Liver (tissue), 9 donors: ENCODE data around the gene FOXK1. TPM values are rescaled to one million over a fixed set of nuclear protein-coding genes. Genes with fewer than 3 reads are reported as not detected.

Source experiments
- DNase-seq: peaks from one replicate; pipeline ENCODE4 v3.0.0-alpha.2; 2017; ENCODE audit warnings: low spot score
- H3K27ac ChIP-seq, 2 donors: one replicate each; pipeline ENCODE4 v1.7.0; 2013; ENCODE audit warnings: inconsistent platforms in 2 of 2, low read length in 2 of 2, control low read depth in 1 of 2, low read depth in 1 of 2, mild to moderate bottlenecking in 1 of 2
- H3K27me3 ChIP-seq, 4 donors: one replicate each; pipeline versions ENCODE4 v1.6.1 to v1.7.0; 2013; ENCODE audit warnings: low read length in 3 of 4, inconsistent platforms in 1 of 4, mild to moderate bottlenecking in 1 of 4, moderate library complexity in 1 of 4; ENCODE audit not compliant: control insufficient read depth in 4 of 4, insufficient read depth in 4 of 4
- H3K36me3 ChIP-seq, 4 donors: one replicate each; pipeline versions ENCODE4 v1.6.1 to v1.7.0; 2013; ENCODE audit warnings: low read length in 3 of 4, mild to moderate bottlenecking in 3 of 4, low read depth in 1 of 4, moderate library complexity in 1 of 4; ENCODE audit not compliant: control insufficient read depth in 4 of 4, insufficient read depth in 3 of 4
- H3K4me1 ChIP-seq, 4 donors: one replicate each; pipeline versions ENCODE4 v1.6.1 to v1.7.0; 2013; ENCODE audit warnings: low read length in 3 of 4, mild to moderate bottlenecking in 3 of 4, moderate library complexity in 1 of 4; ENCODE audit not compliant: control insufficient read depth in 4 of 4, insufficient read depth in 4 of 4
- H3K4me3 ChIP-seq, 3 donors: one replicate each; pipeline versions ENCODE4 v1.6.1 to v1.7.0; 2013; ENCODE audit warnings: low read length in 3 of 3, control low read depth in 1 of 3, low read depth in 1 of 3, mild to moderate bottlenecking in 1 of 3
- H3K9ac ChIP-seq, 2 donors: one replicate each; pipeline ENCODE4 v1.7.0; 2013; ENCODE audit warnings: low read length in 2 of 2, mild to moderate bottlenecking in 2 of 2, moderate library complexity in 2 of 2, control low read depth in 1 of 2, low read depth in 1 of 2
- H3K9me3 ChIP-seq, 4 donors: one replicate each; pipeline versions ENCODE4 v1.6.1 to v1.7.0; 2013; ENCODE audit warnings: low read length in 3 of 4; ENCODE audit not compliant: control insufficient read depth in 4 of 4
- ATF3 ChIP-seq: IDR thresholded peaks from 2 replicates; pipeline ENCODE4 v1.6.1; 2016; ENCODE audit warnings: antibody characterized with exemption
- EGR1 ChIP-seq, 2 donors: IDR thresholded peaks; 2 replicates each; pipeline ENCODE4 v1.6.1; 2016 to 2018; ENCODE audit warnings: antibody characterized with exemption in 2 of 2, low read depth in 2 of 2
- FOXA1 ChIP-seq: IDR thresholded peaks from 2 replicates; pipeline ENCODE4 v1.6.1; 2016; ENCODE audit warnings: antibody characterized with exemption
- FOXA2 ChIP-seq: IDR thresholded peaks from 2 replicates; pipeline ENCODE4 v1.6.1; 2016; ENCODE audit warnings: antibody characterized with exemption
- GABPA ChIP-seq, 2 donors: IDR thresholded peaks in 1 of 2; conservative IDR thresholded peaks in 1 of 2; 2 replicates each; pipeline ENCODE4 v1.6.1; 2016; ENCODE audit warnings: antibody characterized with exemption in 2 of 2, mild to moderate bottlenecking in 1 of 2, moderate library complexity in 1 of 2
- HNF4A ChIP-seq, 2 donors: conservative IDR thresholded peaks; 2 replicates each; pipeline ENCODE4 v1.6.1; 2016; ENCODE audit warnings: antibody characterized with exemption in 2 of 2, mild to moderate bottlenecking in 2 of 2
- HNF4G ChIP-seq: IDR thresholded peaks from 2 replicates; pipeline ENCODE4 v1.6.1; 2016; ENCODE audit warnings: antibody characterized with exemption
- JUND ChIP-seq, 2 donors: IDR thresholded peaks; 2 replicates each; pipeline ENCODE4 v1.6.1; 2016; ENCODE audit warnings: antibody characterized with exemption in 2 of 2
- RXRA ChIP-seq, 2 donors: IDR thresholded peaks; 2 replicates each; pipeline ENCODE4 v1.6.1; 2017 to 2018; ENCODE audit warnings: antibody characterized with exemption in 2 of 2, mild to moderate bottlenecking in 1 of 2
- SP1 ChIP-seq: IDR thresholded peaks from 2 replicates; pipeline ENCODE4 v1.6.1; 2018; ENCODE audit warnings: antibody characterized with exemption, mild to moderate bottlenecking
- TAF1 ChIP-seq: conservative IDR thresholded peaks from 2 replicates; pipeline ENCODE4 v1.6.1; 2016; ENCODE audit warnings: antibody characterized with exemption, mild to moderate bottlenecking
- YY1 ChIP-seq: IDR thresholded peaks from 2 replicates; pipeline ENCODE4 v1.6.1; 2016; ENCODE audit warnings: antibody characterized with exemption, mild to moderate bottlenecking
- ZBTB33 ChIP-seq: IDR thresholded peaks from 2 replicates; pipeline ENCODE4 v1.6.1; 2016; ENCODE audit warnings: antibody characterized with exemption
- WGBS: extraction: QIAGEN DNeasy Blood & Tissue Kit; methylation state at CpG from one replicate; pipeline ENCODE4 v1.1.7; 2013; 5-methylcytosine and 5-hydroxymethylcytosine counted together
- polyA plus RNA-seq, 2 donors: library from polyadenylated mRNA; stranded (reverse) in 1 of 2; unstranded in 1 of 2; fragments of 200-250 nt in 1 of 2; fragments of >200 nt in 1 of 2; fragmentation: Nextera tagmentation in 1 of 2; extraction: Ambion mirVana in 1 of 2; gene quantifications; one replicate each; pipeline versions ENCODE4 v1.2.1 to v1.2.3, GENCODE V29; 2013 to 2015
- total RNA-seq, 2 donors: library from RNA; depleted of rRNA; stranded (reverse); fragments of >200 nt; gene quantifications; one replicate each; pipeline ENCODE4 v1.2.3, GENCODE V29; 2014
- TF ChIP-seq, protein P1 (sequence below): IDR thresholded peaks from 2 replicates; pipeline ENCODE4 v1.6.1; 2016; ENCODE audit warnings: antibody characterized with exemption, mild to moderate bottlenecking
- TF ChIP-seq, protein P2 (sequence below): fragments of 150-350 bp; IDR thresholded peaks from 2 replicates; pipeline ENCODE4 v1.5.1; 2017; ENCODE audit warnings: improper control_type of control experiment, low read depth, low read length; ENCODE audit not compliant: missing input control
- TF ChIP-seq, protein P3 (sequence below): IDR thresholded peaks from 2 replicates; pipeline ENCODE4 v1.6.1; 2016; ENCODE audit warnings: antibody characterized with exemption
- donor health status: healthy.
- donor health status: healthy.
- donor health status: healthy.
- donor health status: healthy.
- donor health status: healthy.

FOXK1 gene
- total and polyA plus RNA-seq, 4 donors, result 1.2 to 8.5 (median 4.4) TPM

DNA sequence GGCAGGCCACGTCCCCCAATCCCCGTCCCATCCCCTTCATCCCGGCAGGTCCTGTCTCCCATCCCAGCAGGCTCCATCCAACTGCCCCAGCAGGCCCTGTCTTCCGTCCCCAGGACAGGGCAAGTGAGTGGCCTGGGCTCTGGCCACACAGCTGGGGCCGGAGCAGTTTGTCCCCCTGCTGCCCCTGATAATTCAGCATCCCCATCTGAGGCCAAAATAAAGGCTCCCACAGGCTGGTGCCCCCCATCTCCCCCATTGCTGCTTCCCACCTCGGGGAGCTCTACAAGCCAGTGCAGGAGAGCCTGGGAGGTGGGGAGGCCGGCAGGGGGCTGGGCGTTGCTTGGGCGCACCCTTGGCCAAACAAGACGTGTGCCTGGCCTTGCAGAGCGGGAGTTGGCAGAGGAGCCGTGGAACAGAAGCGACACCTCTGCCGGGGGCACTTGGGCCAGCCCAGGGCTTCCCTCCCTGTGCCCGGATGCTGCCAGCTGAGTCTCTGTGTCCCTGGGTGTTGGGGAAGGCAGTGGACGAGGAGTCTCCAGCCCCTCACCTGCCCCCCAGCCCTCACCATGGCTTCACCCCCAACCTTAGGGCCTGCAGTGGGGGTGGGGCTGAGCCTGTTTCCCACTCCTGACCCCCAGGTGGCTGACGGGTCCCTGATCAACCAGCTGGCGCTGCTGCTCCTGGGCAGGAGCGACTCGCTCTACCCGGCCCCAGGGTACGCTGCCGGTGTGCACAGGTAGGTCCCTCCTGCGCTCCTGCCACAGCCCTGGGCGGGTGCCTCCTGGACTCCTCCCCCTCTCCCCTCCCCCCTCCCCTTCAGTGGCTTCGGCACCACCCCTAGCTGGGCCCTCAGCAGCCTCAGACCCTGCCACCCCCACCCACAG is 107.3 kb downstream of the FOXK1 start:
- TF ChIP-seq, protein P1, sequence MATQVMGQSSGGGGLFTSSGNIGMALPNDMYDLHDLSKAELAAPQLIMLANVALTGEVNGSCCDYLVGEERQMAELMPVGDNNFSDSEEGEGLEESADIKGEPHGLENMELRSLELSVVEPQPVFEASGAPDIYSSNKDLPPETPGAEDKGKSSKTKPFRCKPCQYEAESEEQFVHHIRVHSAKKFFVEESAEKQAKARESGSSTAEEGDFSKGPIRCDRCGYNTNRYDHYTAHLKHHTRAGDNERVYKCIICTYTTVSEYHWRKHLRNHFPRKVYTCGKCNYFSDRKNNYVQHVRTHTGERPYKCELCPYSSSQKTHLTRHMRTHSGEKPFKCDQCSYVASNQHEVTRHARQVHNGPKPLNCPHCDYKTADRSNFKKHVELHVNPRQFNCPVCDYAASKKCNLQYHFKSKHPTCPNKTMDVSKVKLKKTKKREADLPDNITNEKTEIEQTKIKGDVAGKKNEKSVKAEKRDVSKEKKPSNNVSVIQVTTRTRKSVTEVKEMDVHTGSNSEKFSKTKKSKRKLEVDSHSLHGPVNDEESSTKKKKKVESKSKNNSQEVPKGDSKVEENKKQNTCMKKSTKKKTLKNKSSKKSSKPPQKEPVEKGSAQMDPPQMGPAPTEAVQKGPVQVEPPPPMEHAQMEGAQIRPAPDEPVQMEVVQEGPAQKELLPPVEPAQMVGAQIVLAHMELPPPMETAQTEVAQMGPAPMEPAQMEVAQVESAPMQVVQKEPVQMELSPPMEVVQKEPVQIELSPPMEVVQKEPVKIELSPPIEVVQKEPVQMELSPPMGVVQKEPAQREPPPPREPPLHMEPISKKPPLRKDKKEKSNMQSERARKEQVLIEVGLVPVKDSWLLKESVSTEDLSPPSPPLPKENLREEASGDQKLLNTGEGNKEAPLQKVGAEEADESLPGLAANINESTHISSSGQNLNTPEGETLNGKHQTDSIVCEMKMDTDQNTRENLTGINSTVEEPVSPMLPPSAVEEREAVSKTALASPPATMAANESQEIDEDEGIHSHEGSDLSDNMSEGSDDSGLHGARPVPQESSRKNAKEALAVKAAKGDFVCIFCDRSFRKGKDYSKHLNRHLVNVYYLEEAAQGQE, result no peak
- no peak for TF ChIP-seq ZBTB33
- no peak for TF ChIP-seq HNF4G
- no peak for TF ChIP-seq SP1
- no peak for TF ChIP-seq TAF1
- no peak for TF ChIP-seq ATF3
- no peak for TF ChIP-seq YY1
- TF ChIP-seq GABPA (IDR thresholded peaks at IDR 0.05 in 1 of 2, conservative IDR thresholded peaks at IDR 0.05 in 1 of 2), result no peak
- TF ChIP-seq FOXA1, result no peak
- TF ChIP-seq, protein P2, sequence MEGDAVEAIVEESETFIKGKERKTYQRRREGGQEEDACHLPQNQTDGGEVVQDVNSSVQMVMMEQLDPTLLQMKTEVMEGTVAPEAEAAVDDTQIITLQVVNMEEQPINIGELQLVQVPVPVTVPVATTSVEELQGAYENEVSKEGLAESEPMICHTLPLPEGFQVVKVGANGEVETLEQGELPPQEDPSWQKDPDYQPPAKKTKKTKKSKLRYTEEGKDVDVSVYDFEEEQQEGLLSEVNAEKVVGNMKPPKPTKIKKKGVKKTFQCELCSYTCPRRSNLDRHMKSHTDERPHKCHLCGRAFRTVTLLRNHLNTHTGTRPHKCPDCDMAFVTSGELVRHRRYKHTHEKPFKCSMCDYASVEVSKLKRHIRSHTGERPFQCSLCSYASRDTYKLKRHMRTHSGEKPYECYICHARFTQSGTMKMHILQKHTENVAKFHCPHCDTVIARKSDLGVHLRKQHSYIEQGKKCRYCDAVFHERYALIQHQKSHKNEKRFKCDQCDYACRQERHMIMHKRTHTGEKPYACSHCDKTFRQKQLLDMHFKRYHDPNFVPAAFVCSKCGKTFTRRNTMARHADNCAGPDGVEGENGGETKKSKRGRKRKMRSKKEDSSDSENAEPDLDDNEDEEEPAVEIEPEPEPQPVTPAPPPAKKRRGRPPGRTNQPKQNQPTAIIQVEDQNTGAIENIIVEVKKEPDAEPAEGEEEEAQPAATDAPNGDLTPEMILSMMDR, result no peak
- TF ChIP-seq JUND (IDR thresholded peaks at IDR 0.05), result no peak
- no peak for TF ChIP-seq HNF4A (conservative IDR thresholded peaks at IDR 0.05)
- TF ChIP-seq FOXA2, result no peak
- TF ChIP-seq EGR1 (IDR thresholded peaks at IDR 0.05; ENCODE audit: low read depth in 2 of 2), result no peak
- Histone ChIP-seq H3K27ac (no peak overlapping the region), H3K36me3 (peaks cover 19 to 71% (median 29%) of the 10 kb centered on the region in 4 donors), H3K9ac (no peak overlapping the region), H3K9me3 (no peaks in the 10 kb centered on the region), H3K27me3 (no peaks in the 10 kb centered on the region), H3K4me1 (peaks cover 0 to 3% (median 0%) of the 10 kb centered on the region in 4 donors), H3K4me3 (no peak overlapping the region)
- DNase-seq, result no peak
- WGBS, result 96% methylated on average over 26 of the region's 26 CpGs

DNA sequence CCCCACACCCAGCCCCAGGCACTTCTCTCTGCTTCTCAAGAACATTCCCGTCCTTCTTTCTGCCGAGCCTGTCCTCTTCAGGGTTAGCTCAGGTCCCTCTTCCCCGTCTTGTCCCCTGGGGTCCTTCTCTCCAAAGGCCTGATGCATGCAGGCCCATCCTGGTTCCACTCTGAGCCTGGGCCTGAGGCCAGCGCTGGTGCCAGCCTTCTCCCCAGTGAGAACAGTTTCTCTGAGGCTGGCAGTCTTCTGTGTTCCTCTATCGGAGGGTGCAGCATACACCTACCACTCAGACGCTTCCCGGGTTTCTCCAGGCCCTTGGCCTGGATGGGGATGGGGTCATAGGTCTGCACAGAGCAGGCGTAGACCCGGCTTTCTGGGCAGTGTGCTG is 108.0 kb downstream of the FOXK1 start:
- DNase-seq, result no peak
- 90% methylated on average over 9 of the region's 9 CpGs for WGBS
- no peak overlapping the region for H3K27ac ChIP-seq
- H3K9me3 ChIP-seq, result no peaks in the 10 kb centered on the region
- H3K36me3 ChIP-seq, result peaks cover 17 to 66% (median 26%) of the 10 kb centered on the region in 4 donors
- peaks cover 0 to 3% (median 0%) of the 10 kb centered on the region in 4 donors for H3K4me1 ChIP-seq
- no peak overlapping the region for H3K4me3 ChIP-seq
- no peaks in the 10 kb centered on the region for H3K27me3 ChIP-seq
- no peak overlapping the region for H3K9ac ChIP-seq
- TF ChIP-seq FOXA1, result no peak
- TF ChIP-seq ZBTB33, result no peak
- TF ChIP-seq, protein P1, result no peak
- no peak for TF ChIP-seq JUND (IDR thresholded peaks at IDR 0.05)
- TF ChIP-seq RXRA (IDR thresholded peaks at IDR 0.05), result no peak
- TF ChIP-seq HNF4G, result no peak
- TF ChIP-seq, protein P3, sequence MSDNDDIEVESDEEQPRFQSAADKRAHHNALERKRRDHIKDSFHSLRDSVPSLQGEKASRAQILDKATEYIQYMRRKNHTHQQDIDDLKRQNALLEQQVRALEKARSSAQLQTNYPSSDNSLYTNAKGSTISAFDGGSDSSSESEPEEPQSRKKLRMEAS, result no peak
- TF ChIP-seq GABPA (IDR thresholded peaks at IDR 0.05 in 1 of 2, conservative IDR thresholded peaks at IDR 0.05 in 1 of 2), result no peak
- TF ChIP-seq SP1, result no peak
- no peak for TF ChIP-seq YY1
